Measurements from ENCODE around the gene RPL29. TPM values are rescaled to one million over a fixed set of nuclear protein-coding genes. Genes with fewer than 3 reads are reported as not detected.

RPL29 gene
- total RNA-seq, 1 donor from 2014 or later: 1,471 TPM

DNA sequence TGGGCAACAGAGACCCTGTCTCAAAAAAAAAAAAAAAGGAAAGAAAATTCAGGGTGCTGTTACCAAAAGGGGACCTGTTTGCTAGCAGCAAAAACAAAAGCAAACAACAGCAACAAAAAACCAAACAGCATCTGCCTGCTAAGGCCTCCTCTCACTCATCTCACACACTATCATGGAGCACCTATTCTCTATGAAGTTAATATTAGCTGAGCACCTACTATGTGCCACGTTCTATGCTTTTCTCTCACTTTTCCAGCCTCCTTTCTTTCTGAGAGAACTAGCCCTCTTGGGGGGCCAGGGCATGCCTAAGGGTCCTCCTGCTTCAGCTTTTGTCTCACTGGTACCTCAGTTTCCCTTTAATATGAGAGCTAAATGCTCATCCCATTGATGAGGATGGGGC lies 41.0 kb downstream of the RPL29 start:
- Mint-ChIP-seq H3K36me3 (ENCODE audit: low read depth) (peaks cover 4% of the 10 kb centered on the region), H3K27me3 (ENCODE audit: low read depth) (peaks cover 37% of the 10 kb centered on the region), H3K27ac (ENCODE audit: unreplicated experiment) (no peak overlapping the region), H3K9me3 (no peaks in the 10 kb centered on the region), H3K4me3 (peak overlapping the region; percentile 35), H3K4me1 (peaks cover 18% of the 10 kb centered on the region)
- TF ChIP-seq, protein P1, sequence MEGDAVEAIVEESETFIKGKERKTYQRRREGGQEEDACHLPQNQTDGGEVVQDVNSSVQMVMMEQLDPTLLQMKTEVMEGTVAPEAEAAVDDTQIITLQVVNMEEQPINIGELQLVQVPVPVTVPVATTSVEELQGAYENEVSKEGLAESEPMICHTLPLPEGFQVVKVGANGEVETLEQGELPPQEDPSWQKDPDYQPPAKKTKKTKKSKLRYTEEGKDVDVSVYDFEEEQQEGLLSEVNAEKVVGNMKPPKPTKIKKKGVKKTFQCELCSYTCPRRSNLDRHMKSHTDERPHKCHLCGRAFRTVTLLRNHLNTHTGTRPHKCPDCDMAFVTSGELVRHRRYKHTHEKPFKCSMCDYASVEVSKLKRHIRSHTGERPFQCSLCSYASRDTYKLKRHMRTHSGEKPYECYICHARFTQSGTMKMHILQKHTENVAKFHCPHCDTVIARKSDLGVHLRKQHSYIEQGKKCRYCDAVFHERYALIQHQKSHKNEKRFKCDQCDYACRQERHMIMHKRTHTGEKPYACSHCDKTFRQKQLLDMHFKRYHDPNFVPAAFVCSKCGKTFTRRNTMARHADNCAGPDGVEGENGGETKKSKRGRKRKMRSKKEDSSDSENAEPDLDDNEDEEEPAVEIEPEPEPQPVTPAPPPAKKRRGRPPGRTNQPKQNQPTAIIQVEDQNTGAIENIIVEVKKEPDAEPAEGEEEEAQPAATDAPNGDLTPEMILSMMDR (conservative IDR thresholded peaks at IDR 0.05): no peak
- no peak for DNase-seq (ENCODE audit: low read depth, low spot score)

DNA sequence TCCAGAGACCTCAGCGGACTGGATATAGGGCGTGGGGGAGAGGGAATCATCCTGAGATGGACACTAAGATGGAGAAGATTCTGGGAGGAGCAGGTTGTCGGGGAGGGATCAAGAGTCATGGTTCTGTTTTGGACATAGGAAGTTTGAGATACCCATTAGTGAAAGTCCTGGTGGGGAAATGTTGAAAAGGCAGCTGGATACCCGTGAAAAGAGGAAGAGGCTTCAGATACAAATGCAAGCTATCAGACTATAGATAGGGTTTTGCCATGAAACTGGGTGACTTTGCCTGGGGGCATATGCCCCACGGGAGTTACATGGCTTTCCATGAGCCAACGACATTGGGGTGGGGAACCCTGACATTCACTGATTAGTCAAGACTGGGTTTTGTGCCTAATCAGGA lies 41.6 kb downstream of the RPL29 start:
- DNase-seq (ENCODE audit: low read depth, low spot score): no peak
- Mint-ChIP-seq H3K27me3 (ENCODE audit: low read depth) (peaks cover 37% of the 10 kb centered on the region), H3K27ac (ENCODE audit: unreplicated experiment) (no peak overlapping the region), H3K4me3 (peak overlapping the region; percentile 35), H3K4me1 (peaks cover 18% of the 10 kb centered on the region), H3K36me3 (ENCODE audit: low read depth) (peaks cover 4% of the 10 kb centered on the region), H3K9me3 (no peaks in the 10 kb centered on the region)
- TF ChIP-seq, protein P1 (conservative IDR thresholded peaks at IDR 0.05): no peak

DNA sequence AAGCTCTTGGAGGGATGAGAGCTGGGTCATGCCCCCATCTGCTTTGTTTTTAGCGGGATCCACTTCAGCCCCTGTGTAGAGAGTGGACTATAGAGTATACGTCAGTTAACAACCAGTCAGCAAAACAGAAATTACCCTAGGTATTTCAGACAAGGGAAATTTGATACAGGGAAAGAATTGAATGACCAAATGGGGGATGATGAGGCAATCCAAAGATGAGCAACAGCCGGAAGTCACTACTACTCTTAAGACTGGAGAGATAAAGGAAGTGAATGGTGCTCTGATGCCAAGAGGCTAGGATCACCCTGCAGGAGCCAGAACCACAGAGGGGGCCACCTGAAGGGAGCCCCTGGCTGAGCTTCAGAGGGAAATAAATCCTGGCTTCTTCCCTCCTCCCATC lies 42.2 kb downstream of the RPL29 start:
- TF ChIP-seq, protein P1 (conservative IDR thresholded peaks at IDR 0.05): no peak
- peaks cover 4% of the 10 kb centered on the region for H3K36me3 Mint-ChIP-seq (ENCODE audit: low read depth)
- peaks cover 18% of the 10 kb centered on the region for H3K4me1 Mint-ChIP-seq
- peaks cover 37% of the 10 kb centered on the region for H3K27me3 Mint-ChIP-seq (ENCODE audit: low read depth)
- no peak for DNase-seq (ENCODE audit: low read depth, low spot score)
- H3K4me3 Mint-ChIP-seq: no peak overlapping the region
- no peak overlapping the region for H3K27ac Mint-ChIP-seq (ENCODE audit: unreplicated experiment)
- H3K9me3 Mint-ChIP-seq: no peaks in the 10 kb centered on the region

DNA sequence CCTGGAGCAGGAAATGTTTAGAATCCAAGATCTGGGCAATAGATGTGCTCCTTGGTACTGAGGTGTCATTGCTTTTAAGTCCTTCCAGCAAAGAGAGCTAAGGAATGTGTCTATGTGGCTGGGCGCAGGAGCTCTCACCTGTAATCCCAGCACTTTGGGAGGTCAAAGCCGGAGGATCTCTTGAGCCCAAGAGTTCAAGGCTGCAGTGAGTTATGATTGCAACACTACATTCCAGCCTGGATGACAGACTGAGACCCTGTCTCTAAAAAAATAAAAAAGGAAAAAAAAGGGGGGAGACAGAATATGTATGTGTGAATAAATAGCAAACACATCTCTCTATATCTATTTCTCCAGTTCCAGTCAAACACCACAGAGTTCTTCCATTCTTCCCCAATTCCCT lies 44.8 kb downstream of the RPL29 start:
- no peak for DNase-seq (ENCODE audit: low read depth, low spot score)
- peaks cover 33% of the 10 kb centered on the region for H3K27me3 Mint-ChIP-seq (ENCODE audit: low read depth)
- H3K27ac Mint-ChIP-seq (ENCODE audit: unreplicated experiment): no peak overlapping the region
- no peaks in the 10 kb centered on the region for H3K9me3 Mint-ChIP-seq
- no peaks in the 10 kb centered on the region for H3K36me3 Mint-ChIP-seq (ENCODE audit: low read depth)
- TF ChIP-seq, protein P1 (conservative IDR thresholded peaks at IDR 0.05): no peak
- H3K4me1 Mint-ChIP-seq: peaks cover 15% of the 10 kb centered on the region
- no peak overlapping the region for H3K4me3 Mint-ChIP-seq

DNA sequence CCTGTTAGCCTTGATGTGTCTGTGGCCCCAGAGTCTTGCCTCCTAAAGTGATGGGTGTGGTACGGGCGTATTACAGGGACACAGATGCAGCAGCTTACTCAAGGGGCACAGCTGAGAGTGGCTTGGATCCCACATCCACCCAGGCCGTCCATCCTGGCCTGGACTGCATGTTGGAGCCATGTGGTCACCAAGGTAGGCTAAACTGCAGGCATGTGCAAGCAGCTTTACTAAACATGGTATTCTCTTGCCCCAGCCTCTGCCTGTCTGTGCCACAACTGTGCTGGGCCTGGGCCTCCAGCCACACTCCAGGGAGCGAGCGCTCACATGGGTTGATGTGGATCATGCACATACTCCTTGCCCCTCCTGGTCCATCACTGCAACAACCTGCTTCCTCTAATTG lies 46.6 kb downstream of the RPL29 start:
- H3K27ac Mint-ChIP-seq (ENCODE audit: unreplicated experiment): no peak overlapping the region
- H3K9me3 Mint-ChIP-seq: no peaks in the 10 kb centered on the region
- DNase-seq (ENCODE audit: low read depth, low spot score): no peak
- H3K4me1 Mint-ChIP-seq: peaks cover 13% of the 10 kb centered on the region
- TF ChIP-seq, protein P1 (conservative IDR thresholded peaks at IDR 0.05): no peak
- no peaks in the 10 kb centered on the region for H3K36me3 Mint-ChIP-seq (ENCODE audit: low read depth)
- peaks cover 23% of the 10 kb centered on the region for H3K27me3 Mint-ChIP-seq (ENCODE audit: low read depth)
- H3K4me3 Mint-ChIP-seq: no peak overlapping the region

Data from neural crest cell (in vitro differentiated cells).